Measurements from ENCODE around the gene CEP97. TPM values are rescaled to one million over a fixed set of nuclear protein-coding genes. Genes with fewer than 3 reads are reported as not detected.
A peak's percentile ranks its signal among the peaks of the same experiment; 100 is the strongest.

Gene CEP97
- total and polyA plus RNA-seq, 9 of the 15 experiments (the other 6 are each of a cell fraction or from before 2014, with no cell fraction given): 2.0 to 10.1 (median 4.3) TPM

GRCh38 chr3:101724329-101725193 lies at the start of gene CEP97 (continued):
- peak; percentile 57; the same call in 1 of the 2 replicates for TF ChIP-seq BACH1 (tag; IDR thresholded peaks at IDR 0.05)
- TF ChIP-seq, protein P1, sequence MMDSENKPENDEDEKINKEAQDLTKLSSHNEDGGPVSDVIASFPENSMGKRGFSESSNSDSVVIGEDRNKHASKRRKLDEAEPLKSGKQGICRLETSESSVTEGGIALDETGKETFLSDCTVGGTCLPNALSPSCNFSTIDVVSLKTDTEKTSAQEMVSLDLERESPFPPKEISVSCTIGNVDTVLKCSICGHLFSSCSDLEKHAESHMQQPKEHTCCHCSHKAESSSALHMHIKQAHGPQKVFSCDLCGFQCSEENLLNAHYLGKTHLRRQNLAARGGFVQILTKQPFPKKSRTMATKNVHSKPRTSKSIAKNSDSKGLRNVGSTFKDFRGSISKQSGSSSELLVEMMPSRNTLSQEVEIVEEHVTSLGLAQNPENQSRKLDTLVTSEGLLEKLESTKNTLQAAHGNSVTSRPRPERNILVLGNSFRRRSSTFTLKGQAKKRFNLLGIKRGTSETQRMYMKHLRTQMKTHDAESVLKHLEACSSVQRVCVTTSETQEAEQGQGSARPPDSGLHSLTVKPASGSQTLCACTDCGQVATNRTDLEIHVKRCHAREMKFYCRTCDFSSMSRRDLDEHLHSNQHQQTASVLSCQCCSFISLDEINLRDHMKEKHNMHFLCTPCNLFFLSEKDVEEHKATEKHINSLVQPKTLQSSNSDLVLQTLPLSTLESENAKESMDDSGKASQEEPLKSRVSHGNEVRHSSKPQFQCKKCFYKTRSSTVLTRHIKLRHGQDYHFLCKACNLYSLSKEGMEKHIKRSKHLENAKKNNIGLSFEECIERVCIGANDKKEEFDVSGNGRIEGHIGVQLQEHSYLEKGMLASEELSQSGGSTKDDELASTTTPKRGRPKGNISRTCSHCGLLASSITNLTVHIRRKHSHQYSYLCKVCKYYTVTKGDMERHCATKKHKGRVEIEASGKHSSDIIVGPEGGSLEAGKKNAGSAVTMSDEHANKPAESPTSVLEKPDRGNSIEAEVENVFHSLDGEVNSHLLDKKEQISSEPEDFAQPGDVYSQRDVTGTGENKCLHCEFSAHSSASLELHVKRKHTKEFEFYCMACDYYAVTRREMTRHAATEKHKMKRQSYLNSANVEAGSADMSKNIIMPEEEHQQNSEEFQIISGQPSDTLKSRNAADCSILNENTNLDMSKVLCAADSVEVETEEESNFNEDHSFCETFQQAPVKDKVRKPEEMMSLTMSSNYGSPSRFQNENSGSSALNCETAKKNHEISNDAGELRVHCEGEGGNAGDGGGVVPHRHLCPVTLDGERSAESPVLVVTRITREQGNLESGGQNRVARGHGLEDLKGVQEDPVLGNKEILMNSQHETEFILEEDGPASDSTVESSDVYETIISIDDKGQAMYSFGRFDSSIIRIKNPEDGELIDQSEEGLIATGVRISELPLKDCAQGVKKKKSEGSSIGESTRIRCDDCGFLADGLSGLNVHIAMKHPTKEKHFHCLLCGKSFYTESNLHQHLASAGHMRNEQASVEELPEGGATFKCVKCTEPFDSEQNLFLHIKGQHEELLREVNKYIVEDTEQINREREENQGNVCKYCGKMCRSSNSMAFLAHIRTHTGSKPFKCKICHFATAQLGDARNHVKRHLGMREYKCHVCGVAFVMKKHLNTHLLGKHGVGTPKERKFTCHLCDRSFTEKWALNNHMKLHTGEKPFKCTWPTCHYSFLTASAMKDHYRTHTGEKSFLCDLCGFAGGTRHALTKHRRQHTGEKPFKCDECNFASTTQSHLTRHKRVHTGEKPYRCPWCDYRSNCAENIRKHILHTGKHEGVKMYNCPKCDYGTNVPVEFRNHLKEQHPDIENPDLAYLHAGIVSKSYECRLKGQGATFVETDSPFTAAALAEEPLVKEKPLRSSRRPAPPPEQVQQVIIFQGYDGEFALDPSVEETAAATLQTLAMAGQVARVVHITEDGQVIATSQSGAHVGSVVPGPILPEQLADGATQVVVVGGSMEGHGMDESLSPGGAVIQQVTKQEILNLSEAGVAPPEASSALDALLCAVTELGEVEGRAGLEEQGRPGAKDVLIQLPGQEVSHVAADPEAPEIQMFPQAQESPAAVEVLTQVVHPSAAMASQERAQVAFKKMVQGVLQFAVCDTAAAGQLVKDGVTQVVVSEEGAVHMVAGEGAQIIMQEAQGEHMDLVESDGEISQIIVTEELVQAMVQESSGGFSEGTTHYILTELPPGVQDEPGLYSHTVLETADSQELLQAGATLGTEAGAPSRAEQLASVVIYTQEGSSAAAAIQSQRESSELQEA (IDR thresholded peaks at IDR 0.05; ENCODE audit: low read depth): 0 out of 2 replicates have a peak, but pooled peaks have one; percentile 24
- TF ChIP-seq MBD2 (IDR thresholded peaks at IDR 0.05; ENCODE audit: borderline replicate concordance, low read depth): peak; percentile 56; the same call in 1 of the 2 replicates
- peak; percentile 66; the same call in 1 of the 2 replicates for TF ChIP-seq FOXJ2 (tag; IDR thresholded peaks at IDR 0.05)
- no peak for TF ChIP-seq SRF (CRISPR knock-in tag; IDR thresholded peaks at IDR 0.05)
- TF ChIP-seq, protein P2, sequence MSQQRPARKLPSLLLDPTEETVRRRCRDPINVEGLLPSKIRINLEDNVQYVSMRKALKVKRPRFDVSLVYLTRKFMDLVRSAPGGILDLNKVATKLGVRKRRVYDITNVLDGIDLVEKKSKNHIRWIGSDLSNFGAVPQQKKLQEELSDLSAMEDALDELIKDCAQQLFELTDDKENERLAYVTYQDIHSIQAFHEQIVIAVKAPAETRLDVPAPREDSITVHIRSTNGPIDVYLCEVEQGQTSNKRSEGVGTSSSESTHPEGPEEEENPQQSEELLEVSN (IDR thresholded peaks at IDR 0.05; ENCODE audit: borderline replicate concordance in 1 of 2, extremely low read depth in 1 of 2, insufficient read depth in 1 of 2, insufficient read length in 1 of 2, low read depth in 1 of 2, low read length in 1 of 2, poor library complexity in 1 of 2, severe bottlenecking in 1 of 2): peak in 1 of 2 experiments; percentile 42
- no peak for TF ChIP-seq MTF1 (CRISPR knock-in tag; IDR thresholded peaks at IDR 0.05; ENCODE audit: borderline replicate concordance)
- TF ChIP-seq SIX5 (IDR thresholded peaks at IDR 0.05; ENCODE audit: borderline replicate concordance in 1 of 2, insufficient read depth in 1 of 2, low read depth in 1 of 2, low read length in 2 of 2): peak; percentile 76 to 83
- peak; percentile 49 to 56 for TF ChIP-seq NRF1 (conservative IDR thresholded peaks at IDR 0.05 in 1 of 2, IDR thresholded peaks at IDR 0.05 in 1 of 2)
- peak; percentile 67; the same call in 1 of the 2 replicates for TF ChIP-seq ZNF766 (CRISPR knock-in tag; conservative IDR thresholded peaks at IDR 0.05)
- no peak for TF ChIP-seq BRF2 (IDR thresholded peaks at IDR 0.05; ENCODE audit: borderline replicate concordance, insufficient read depth, insufficient read length)
- TF ChIP-seq TARDBP (IDR thresholded peaks at IDR 0.05): no peak
- peak; percentile 53; the same call in 1 of the 2 replicates for TF ChIP-seq RFX1 (IDR thresholded peaks at IDR 0.05)
- TF ChIP-seq ZNF699 (CRISPR knock-in tag; IDR thresholded peaks at IDR 0.05; ENCODE audit: insufficient replicate concordance): no peak
- TF ChIP-seq RAD51 (IDR thresholded peaks at IDR 0.05; ENCODE audit: borderline replicate concordance, low read depth): no peak

All from K562 (cell line).